Esophagus muscularis mucosa (tissue), 4 donors: ENCODE data around the gene ETV6.

Source experiments
- CTCF ChIP-seq, 3 experiments: fragments of 200-600 bp in 2 of 3; fragments of 450-650 bp in 1 of 3; sonication (generic) in 2 of 3; IDR thresholded peaks; one replicate each; pipeline ENCODE4 v1.5.1; 2017 to 2019; ENCODE audit warnings: antibody characterized with exemption in 3 of 3, mild to moderate bottlenecking in 2 of 3, moderate library complexity in 1 of 3
- EP300 ChIP-seq: sonication (generic); formaldehyde crosslinking; IDR thresholded peaks from one replicate; pipeline ENCODE4 v1.6.1; 2017; ENCODE audit warnings: antibody characterized with exemption
- POLR2A ChIP-seq: fragments of 450-650 bp; IDR thresholded peaks from one replicate; pipeline ENCODE4 v1.6.1; 2017; ENCODE audit warnings: antibody characterized with exemption, moderate library complexity, mild to moderate bottlenecking, low read depth
- POLR2AphosphoS5 ChIP-seq, 2 donors: sonication (generic); formaldehyde crosslinking; IDR thresholded peaks; one replicate each; pipeline ENCODE4 v1.6.1; 2017; ENCODE audit warnings: antibody characterized with exemption in 2 of 2

GRCh38 chr12:11771895-11772502 lies 122.5 kb downstream of the ETV6 start:
- no peak for TF ChIP-seq EP300
- TF ChIP-seq CTCF (IDR thresholded peaks at IDR 0.05), result no peak
- no peak for TF ChIP-seq POLR2AphosphoS5 (IDR thresholded peaks at IDR 0.05)
- no peak for TF ChIP-seq POLR2A
